HCT116 (cell line): ENCODE data around the gene MYH15. TPM values are rescaled to one million over a fixed set of nuclear protein-coding genes. Genes with fewer than 3 reads are reported as not detected.

ENCODE experiments used
- ATAC-seq: fragments of 200-7000 bp; cut with Tn5 transposase; 2 replicates; pipeline ENCODE4 v1.9.1; 2020; ENCODE audit warnings: mild to moderate bottlenecking, moderate library complexity
- BruUV-seq: library from RNA; stranded (reverse); fragments of 400-500 nt; replicated peaks from 2 replicates; lab custom pipeline; 2021; lab: Mats Ljungman, UMichigan
- CTCF ChIA-PET: fragments of 300-600 bp; sonication (Branson Sonifier 250); formaldehyde crosslinking; loops from one replicate; lab custom pipeline; 2021; ENCODE audit warnings: antibody characterized with exemption; lab: Charles Lee
- POLR2A ChIA-PET: fragments of 300-600, 350-600 bp; sonication (Branson Sonifier 250); formaldehyde crosslinking; loops from one replicate; lab custom pipeline; 2021; ENCODE audit warnings: antibody characterized with exemption; lab: Charles Lee
- RAD21 ChIA-PET, 2 experiments: fragments of 300-600 bp; sonication (Branson Sonifier 250); formaldehyde crosslinking; loops; one replicate each; lab custom pipeline; 2023; ENCODE audit warnings: low total read pairs in 2 of 2; ENCODE audit not compliant: uncharacterized antibody in 2 of 2, unreplicated experiment in 2 of 2, low non-redundant PET in 1 of 2; lab: Charles Lee
- DNase-seq: peaks from one replicate; pipeline ENCODE4 v3.0.0-alpha.2; 2010; ENCODE audit warnings: low read depth, low spot score
- H2AFZ ChIP-seq: fragments of 200-600 bp; shearing (Covaris generic), sonication (generic); 2 replicates; pipeline ENCODE4 v1.6.1; 2017; ENCODE audit warnings: low read depth, mixed run types, mixed read lengths, antibody characterized with exemption, low read length; ENCODE audit not compliant: poor library complexity, severe bottlenecking
- H3K27ac ChIP-seq: 2 replicates; pipeline ENCODE4 v1.5.1; 2012; ENCODE audit warnings: low read depth, low read length
- H3K27me3 ChIP-seq: fragments of 200-600 bp; sonication (generic); 2 replicates; pipeline ENCODE4 v1.6.1; 2016; ENCODE audit warnings: mixed run types, low read length, mixed read lengths; ENCODE audit not compliant: insufficient read depth
- H3K36me3 ChIP-seq, 2 experiments: fragments of 200-500 bp in 1 of 2; fragments of 200-600 bp in 1 of 2; sonication (Bioruptor generic) in 1 of 2; sonication (generic) in 1 of 2; 2 replicates each; pipeline versions ENCODE4 v1.5.1 to v1.6.1; 2014 to 2016; ENCODE audit warnings: low read length in 2 of 2, inconsistent platforms in 1 of 2, mixed read lengths in 1 of 2, mixed run types in 1 of 2; ENCODE audit not compliant: insufficient read depth in 2 of 2, control insufficient read depth in 1 of 2
- H3K4me1 ChIP-seq, 2 experiments: fragments of 200-600 bp in 1 of 2; sonication (generic) in 1 of 2; 2 replicates each; pipeline versions ENCODE4 v1.5.1 to v1.6.1; 2012 to 2017; ENCODE audit warnings: low read length in 2 of 2, inconsistent platforms in 1 of 2, mild to moderate bottlenecking in 1 of 2, mixed read lengths in 1 of 2, mixed run types in 1 of 2, moderate library complexity in 1 of 2; ENCODE audit not compliant: insufficient read depth in 2 of 2, control insufficient read depth in 1 of 2
- H3K4me2 ChIP-seq: fragments of 200-600 bp; sonication (generic); 2 replicates; pipeline ENCODE4 v1.6.1; 2017; ENCODE audit warnings: mixed run types, low read length, mixed read lengths
- H3K4me3 ChIP-seq, 2 experiments: fragments of 200-600 bp in 1 of 2; sonication (generic) in 1 of 2; replicated peaks in 1 of 2; 2 replicates each; pipeline ENCODE4 v1.5.1; 2011 to 2016; ENCODE audit warnings: low read length in 2 of 2, control low read depth in 1 of 2, low read depth in 1 of 2, mild to moderate bottlenecking in 1 of 2, mixed read lengths in 1 of 2, mixed run types in 1 of 2
- H3K79me2 ChIP-seq: fragments of 200-600 bp; sonication (generic); 2 replicates; pipeline ENCODE4 v1.6.1; 2017; ENCODE audit warnings: mild to moderate bottlenecking, mixed run types, low read length, moderate library complexity, mixed read lengths; ENCODE audit not compliant: insufficient read depth
- H3K9ac ChIP-seq: fragments of 200-600 bp; sonication (generic); 2 replicates; pipeline ENCODE4 v1.6.1; 2016; ENCODE audit warnings: low read length, mixed read lengths
- H3K9me2 ChIP-seq: fragments of 200-600 bp; sonication (generic), shearing (Covaris generic); 2 replicates; pipeline ENCODE4 v1.6.1; 2017; ENCODE audit warnings: mixed run types, mild to moderate bottlenecking, moderate library complexity; ENCODE audit not compliant: insufficient read depth
- H3K9me3 ChIP-seq, 2 experiments: fragments of 200-500 bp in 1 of 2; fragments of 200-600 bp in 1 of 2; sonication (Bioruptor generic) in 1 of 2; sonication (generic) in 1 of 2; 2 replicates each; pipeline ENCODE4 v1.6.1; 2014 to 2017; ENCODE audit warnings: low read length in 2 of 2, mixed read lengths in 2 of 2, inconsistent platforms in 1 of 2, low read depth in 1 of 2, mild to moderate bottlenecking in 1 of 2, mixed run types in 1 of 2, moderate library complexity in 1 of 2; ENCODE audit not compliant: control insufficient read depth in 1 of 2, insufficient read depth in 1 of 2
- H4K20me1 ChIP-seq: fragments of 200-600 bp; sonication (generic), shearing (Covaris generic); 2 replicates; pipeline ENCODE4 v1.6.1; 2017; ENCODE audit warnings: mixed run types, mild to moderate bottlenecking, moderate library complexity; ENCODE audit not compliant: insufficient read depth
- ATF3 ChIP-seq: IDR thresholded peaks from 2 replicates; pipeline ENCODE4 v1.6.1; 2012
- EGR1 ChIP-seq: IDR thresholded peaks from 2 replicates; pipeline ENCODE4 v1.6.1; 2012; ENCODE audit warnings: low read depth
- EZH2 ChIP-seq: fragments of 200-600 bp; sonication (generic); IDR thresholded peaks from 2 replicates; pipeline ENCODE4 v1.6.1; 2017; ENCODE audit warnings: antibody characterized with exemption, mixed run types
- FOSL1 ChIP-seq: IDR thresholded peaks from 2 replicates; pipeline ENCODE4 v1.6.1; 2012; ENCODE audit warnings: low read depth
- JUND ChIP-seq: IDR thresholded peaks from 2 replicates; pipeline ENCODE4 v1.6.1; 2012
- RAD21 ChIP-seq: IDR thresholded peaks from 2 replicates; pipeline ENCODE4 v1.6.1; 2012; ENCODE audit warnings: low read depth, mild to moderate bottlenecking
- REST ChIP-seq: IDR thresholded peaks from 2 replicates; pipeline ENCODE4 v1.6.1; 2012; ENCODE audit warnings: low read depth
- SRF ChIP-seq: IDR thresholded peaks from 2 replicates; pipeline ENCODE4 v1.6.1; 2012; ENCODE audit warnings: low read depth
- TCF7L2 ChIP-seq: IDR thresholded peaks from 2 replicates; pipeline ENCODE4 v1.7.0; 2011; ENCODE audit warnings: borderline replicate concordance, inconsistent platforms; ENCODE audit not compliant: insufficient read depth, insufficient read length; ENCODE audit errors: extremely low read depth
- YY1 ChIP-seq: IDR thresholded peaks from 2 replicates; pipeline ENCODE4 v1.6.1; 2011; ENCODE audit warnings: low read length, low read depth, moderate library complexity, mild to moderate bottlenecking; ENCODE audit not compliant: insufficient replicate concordance; ENCODE audit errors: extremely low read depth
- intact Hi-C: fragments of 100-400 bp; cut with micrococcal nuclease; formaldehyde crosslinking; loops from 2 replicates; pipeline ENCODE4 v1.10.0; 2022
- total RNA-seq: library from RNA; stranded (reverse); gene quantifications from one replicate; pipeline ENCODE4 v1.2.1, GENCODE V29; 2021; ENCODE audit not compliant: unreplicated experiment
- TF ChIP-seq, protein P1 (sequence below): IDR thresholded peaks from 2 replicates; pipeline ENCODE4 v1.6.1; 2012

The MYH15 gene
- total RNA-seq, 1 experiment from 2014 or later: 11.2 TPM

- no TSS peak for BruUV-seq
- H3K4me3 ChIP-seq: no peak overlapping the region
- H3K27me3 ChIP-seq: no peaks in the 10 kb centered on the region
- CTCF ChIA-PET: no interaction called here
- intact Hi-C loops: loop anchor here (5.0 kb wide), 2 partner anchors 562 to 1172 kb away; no protein-coding TSS in a partner anchor
- POLR2A ChIA-PET: no interaction called here
- peaks cover 0 to 12% of the 10 kb centered on the region in 2 experiments; a peak in 1 of 4 replicates for H3K4me1 ChIP-seq
- H3K27ac ChIP-seq: no peak overlapping the region
- H3K79me2 ChIP-seq: no peaks in the 10 kb centered on the region
- ATAC-seq: no peak
- no peak overlapping the region for H3K4me2 ChIP-seq
- TF ChIP-seq, protein P1, sequence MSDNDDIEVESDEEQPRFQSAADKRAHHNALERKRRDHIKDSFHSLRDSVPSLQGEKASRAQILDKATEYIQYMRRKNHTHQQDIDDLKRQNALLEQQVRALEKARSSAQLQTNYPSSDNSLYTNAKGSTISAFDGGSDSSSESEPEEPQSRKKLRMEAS: no peak
- no peak for TF ChIP-seq EGR1
- H4K20me1 ChIP-seq: no peaks in the 10 kb centered on the region
- DNase-seq: no peak
- no peaks in the 10 kb centered on the region for H3K36me3 ChIP-seq
- H3K9me2 ChIP-seq: no peaks in the 10 kb centered on the region
- no peak overlapping the region for H3K9ac ChIP-seq
- H3K9me3 ChIP-seq: no peaks in the 10 kb centered on the region
- H2AFZ ChIP-seq: no peak overlapping the region
- RAD21 ChIA-PET: no interaction called here
These were observed 101.3 kb downstream of the MYH15 start for GRCh38 chr3:108408883-108409799.

- Histone ChIP-seq H3K9me3 (no peaks in the 10 kb centered on the region), H3K27me3 (no peaks in the 10 kb centered on the region), H3K36me3 (no peaks in the 10 kb centered on the region), H2AFZ (no peak overlapping the region), H3K79me2 (no peaks in the 10 kb centered on the region), H3K4me3 (no peak overlapping the region), H3K4me2 (no peak overlapping the region), H3K4me1 (peaks cover 0 to 8% of the 10 kb centered on the region in 2 experiments; a peak in 1 of 4 replicates), H3K27ac (no peak overlapping the region), H3K9ac (no peak overlapping the region), H4K20me1 (no peaks in the 10 kb centered on the region), H3K9me2 (no peaks in the 10 kb centered on the region)
- RAD21 ChIA-PET: no interaction called here
- DNase-seq (no peak), ATAC-seq (no peak)
- CTCF ChIA-PET: no interaction called here
- POLR2A ChIA-PET: no interaction called here
- intact Hi-C loops: loop anchor here (5.0 kb wide), 2 partner anchors 561 to 1171 kb away; no protein-coding TSS in a partner anchor
- no TSS peak for BruUV-seq
- TF ChIP-seq FOSL1: no peak
- TF ChIP-seq, protein P1: no peak
- TF ChIP-seq TCF7L2: no peak
- TF ChIP-seq ATF3: no peak
- TF ChIP-seq REST: no peak
- no peak for TF ChIP-seq RAD21
- TF ChIP-seq SRF: no peak
- TF ChIP-seq YY1: no peak
- TF ChIP-seq JUND: no peak
- TF ChIP-seq EZH2: no peak
These were observed 102.5 kb downstream of the MYH15 start for GRCh38 chr3:108407886-108408285.
